ENCODE measurements around the gene GLB1L2. TPM values are rescaled to one million over a fixed set of nuclear protein-coding genes. Genes with fewer than 3 reads are reported as not detected.
A peak's percentile ranks its signal among the peaks of the same experiment; 100 is the strongest.

The GLB1L2 gene
- total and polyA plus RNA-seq, 3 experiments from 2014 or later, result 0.70 to 9.5 (median 8.6) TPM

DNA sequence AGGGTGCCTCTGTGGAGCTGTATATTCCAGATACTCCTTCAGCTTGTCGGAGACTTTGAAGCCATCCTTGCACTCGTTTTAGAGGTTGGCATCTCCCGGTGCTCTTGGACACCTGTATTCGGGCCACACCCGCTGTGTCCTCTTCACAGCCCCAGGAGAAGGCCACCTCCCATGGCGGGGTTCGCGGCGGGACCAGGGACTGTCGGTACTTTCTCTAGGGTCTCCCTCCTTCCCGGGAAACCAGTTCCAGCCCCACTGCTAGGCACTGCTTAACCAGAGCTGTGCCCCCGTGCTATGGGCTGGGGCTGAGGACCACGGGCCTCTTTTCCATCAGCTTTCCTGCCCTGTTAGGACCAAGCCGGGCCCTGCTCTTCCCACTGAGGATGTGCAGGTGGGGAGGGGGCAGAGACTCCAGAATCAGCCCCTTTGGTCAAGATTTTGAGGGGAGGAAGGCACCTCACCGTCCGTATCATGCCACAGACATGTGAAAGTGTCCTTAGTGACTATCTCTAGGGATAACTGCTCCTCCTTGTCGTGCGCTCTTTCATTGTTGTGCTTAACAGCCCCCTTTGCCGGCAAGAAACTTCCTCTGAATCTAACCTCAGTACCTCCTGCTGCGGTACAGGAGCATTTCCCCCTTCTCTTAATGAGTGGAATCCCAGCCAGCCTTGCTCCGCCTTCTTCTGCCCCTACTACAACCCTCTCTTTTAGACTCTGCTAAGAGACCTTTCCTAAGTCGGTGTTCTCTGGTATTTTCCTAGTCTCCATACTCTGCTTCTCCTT, 81.4 kb downstream of the GLB1L2 start:
- Histone ChIP-seq H3K9me3 (ENCODE audit: low read length) (no peaks in the 10 kb centered on the region), H3K4me1 (ENCODE audit: insufficient read depth, low read length) (peaks cover 15% of the 10 kb centered on the region), H3K4me3 (ENCODE audit: low read length) (no peak overlapping the region), H3K27ac (ENCODE audit: low read depth, low read length) (no peak overlapping the region), H3K27me3 (ENCODE audit: insufficient read depth, low read length, poor library complexity, severe bottlenecking) (peaks cover 20% of the 10 kb centered on the region), H3K36me3 (ENCODE audit: insufficient read depth, low read length) (no peaks in the 10 kb centered on the region)
- H3K4me1 Mint-ChIP-seq, result peaks cover 18 to 26% (median 23%) of the 10 kb centered on the region in 3 donors
- ChIA-PET POLR2A (no interaction called here), CTCF (no interaction called here)
- H3K4me3 Mint-ChIP-seq, result peak overlapping the region; percentile 55 to 82 (median 73)
- H3K27me3 Mint-ChIP-seq, result peaks cover 46 to 55% of the 10 kb centered on the region in 2 donors
- H3K27ac Mint-ChIP-seq, result peak overlapping the region in 5 of 8 donors; percentile 1 to 89 (median 23)
- no peak for DNase-seq
- H3K9me3 Mint-ChIP-seq, result no peaks in the 10 kb centered on the region
- no peaks in the 10 kb centered on the region for H3K36me3 Mint-ChIP-seq

GRCh38 chr11:134413826-134414731, 82.3 kb downstream of the GLB1L2 start:
- POLR2A ChIA-PET, result no interaction called here
- peaks cover 46 to 55% of the 10 kb centered on the region in 2 donors for H3K27me3 Mint-ChIP-seq
- H3K36me3 Mint-ChIP-seq, result no peaks in the 10 kb centered on the region
- DNase-seq, result no peak
- CTCF ChIA-PET, result no interaction called here
- no peak overlapping the region for H3K4me3 ChIP-seq (ENCODE audit: low read length)
- peak overlapping the region; percentile 51 to 78 (median 64) for H3K4me3 Mint-ChIP-seq
- H3K9me3 Mint-ChIP-seq, result no peaks in the 10 kb centered on the region
- H3K36me3 ChIP-seq (ENCODE audit: insufficient read depth, low read length), result no peaks in the 10 kb centered on the region
- H3K9me3 ChIP-seq (ENCODE audit: low read length), result no peaks in the 10 kb centered on the region
- H3K27ac ChIP-seq (ENCODE audit: low read depth, low read length), result no peak overlapping the region
- H3K4me1 Mint-ChIP-seq, result peaks cover 18 to 26% (median 23%) of the 10 kb centered on the region in 3 donors
- peaks cover 15% of the 10 kb centered on the region for H3K4me1 ChIP-seq (ENCODE audit: insufficient read depth, low read length)
- peak overlapping the region in 1 of 8 donors; percentile 20 for H3K27ac Mint-ChIP-seq
- peaks cover 20% of the 10 kb centered on the region for H3K27me3 ChIP-seq (ENCODE audit: insufficient read depth, low read length, poor library complexity, severe bottlenecking)

DNA sequence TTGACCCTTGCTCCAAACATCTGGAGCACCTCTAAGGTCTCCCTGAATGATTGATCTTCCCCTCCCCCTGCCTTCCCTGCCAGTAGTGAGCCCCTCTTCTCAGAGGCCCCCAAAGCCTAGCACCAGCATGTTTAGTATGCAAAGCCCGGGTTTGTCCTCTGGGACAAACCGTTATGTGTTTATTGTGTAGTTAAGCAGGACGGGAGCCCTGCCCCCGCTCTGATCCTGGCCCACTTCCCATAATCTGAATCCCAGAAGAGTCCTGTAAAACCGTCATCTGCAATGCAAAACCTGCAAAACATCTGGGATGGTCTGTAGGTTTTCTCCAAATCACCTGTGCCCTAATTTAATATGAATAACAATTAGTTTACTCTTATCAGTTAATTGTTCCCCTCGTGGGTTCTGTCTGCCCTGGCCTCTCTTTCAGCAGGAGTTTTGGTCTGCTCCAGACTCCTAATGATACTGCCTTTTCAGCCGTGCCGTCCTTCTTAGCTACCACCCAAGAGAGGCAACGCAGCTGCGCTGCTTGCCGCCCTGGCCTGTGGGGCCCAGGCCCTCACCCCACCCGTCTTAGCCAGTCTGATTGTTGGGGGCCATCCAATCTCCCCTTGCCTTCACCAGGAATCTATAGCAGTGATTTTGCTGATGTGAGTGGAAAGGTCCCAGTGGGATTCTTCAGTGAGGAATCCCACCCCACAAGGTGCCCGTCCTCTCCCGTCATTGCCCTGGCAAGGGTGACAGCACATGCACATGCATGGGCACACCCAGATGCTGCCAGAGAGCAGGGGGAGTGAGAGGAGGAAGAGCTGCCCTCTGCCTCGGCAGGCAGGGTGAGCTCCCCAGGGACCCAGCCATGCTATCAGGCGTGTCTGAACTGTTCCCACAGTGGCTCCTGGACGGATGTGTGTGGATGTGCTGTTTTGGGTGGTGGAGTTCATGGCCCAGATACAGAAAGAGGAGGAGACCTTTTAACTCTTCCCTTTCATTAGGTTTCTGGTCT, 83.3 kb downstream of the GLB1L2 start:
- H3K4me3 ChIP-seq (ENCODE audit: low read length), result no peak overlapping the region
- H3K36me3 ChIP-seq (ENCODE audit: insufficient read depth, low read length), result no peaks in the 10 kb centered on the region
- Mint-ChIP-seq H3K36me3 (no peaks in the 10 kb centered on the region), H3K4me1 (peaks cover 18 to 24% (median 20%) of the 10 kb centered on the region in 3 donors), H3K27ac (no peak overlapping the region), H3K27me3 (peaks cover 41 to 47% of the 10 kb centered on the region in 2 donors), H3K9me3 (no peaks in the 10 kb centered on the region), H3K4me3 (peak overlapping the region in 2 of 7 donors; percentile 1 to 61)
- POLR2A ChIA-PET, result no interaction called here
- no peak overlapping the region for H3K27ac ChIP-seq (ENCODE audit: low read depth, low read length)
- peaks cover 13% of the 10 kb centered on the region for H3K27me3 ChIP-seq (ENCODE audit: insufficient read depth, low read length, poor library complexity, severe bottlenecking)
- no peak for DNase-seq
- H3K4me1 ChIP-seq (ENCODE audit: insufficient read depth, low read length), result peaks cover 13% of the 10 kb centered on the region
- CTCF ChIA-PET, result no interaction called here
- H3K9me3 ChIP-seq (ENCODE audit: low read length), result no peaks in the 10 kb centered on the region

DNA sequence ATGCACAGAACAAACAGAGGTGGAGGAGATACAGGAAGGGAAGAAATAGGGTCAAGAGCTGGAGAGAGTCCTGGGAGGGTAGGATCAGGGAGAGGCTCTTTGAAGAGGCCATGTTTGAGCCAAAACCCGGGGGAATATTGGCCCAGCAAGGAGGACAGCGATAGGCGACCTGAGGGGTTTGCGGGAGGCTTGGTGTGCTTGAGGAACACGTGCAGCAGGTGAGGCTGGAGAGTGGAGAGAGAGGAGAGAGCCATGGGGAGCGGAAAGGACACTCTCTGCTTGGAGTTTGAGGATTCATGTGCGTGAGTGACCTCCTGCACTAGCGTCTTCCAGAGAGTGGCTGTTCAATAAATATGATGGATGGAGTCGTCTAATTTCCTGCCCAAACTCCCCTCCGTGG, 84.9 kb downstream of the GLB1L2 start:
- no peaks in the 10 kb centered on the region for H3K27me3 ChIP-seq (ENCODE audit: insufficient read depth, low read length, poor library complexity, severe bottlenecking)
- Mint-ChIP-seq H3K4me3 (no peak overlapping the region), H3K4me1 (peaks cover 8 to 11% (median 10%) of the 10 kb centered on the region in 3 donors), H3K27ac (peak overlapping the region in 1 of 8 donors; percentile 58), H3K9me3 (no peaks in the 10 kb centered on the region), H3K36me3 (no peaks in the 10 kb centered on the region), H3K27me3 (peaks cover 29 to 37% of the 10 kb centered on the region in 2 donors)
- no peaks in the 10 kb centered on the region for H3K36me3 ChIP-seq (ENCODE audit: insufficient read depth, low read length)
- DNase-seq, result no peak
- POLR2A ChIA-PET, result no interaction called here
- no peak overlapping the region for H3K27ac ChIP-seq (ENCODE audit: low read depth, low read length)
- CTCF ChIA-PET, result interaction anchor here (0.8 kb wide), 1 partner anchor 9 kb away, joined by 3 read pairs; no protein-coding TSS in a partner anchor
- no peaks in the 10 kb centered on the region for H3K9me3 ChIP-seq (ENCODE audit: low read length)
- H3K4me1 ChIP-seq (ENCODE audit: insufficient read depth, low read length), result no peaks in the 10 kb centered on the region
- no peak overlapping the region for H3K4me3 ChIP-seq (ENCODE audit: low read length)

DNA sequence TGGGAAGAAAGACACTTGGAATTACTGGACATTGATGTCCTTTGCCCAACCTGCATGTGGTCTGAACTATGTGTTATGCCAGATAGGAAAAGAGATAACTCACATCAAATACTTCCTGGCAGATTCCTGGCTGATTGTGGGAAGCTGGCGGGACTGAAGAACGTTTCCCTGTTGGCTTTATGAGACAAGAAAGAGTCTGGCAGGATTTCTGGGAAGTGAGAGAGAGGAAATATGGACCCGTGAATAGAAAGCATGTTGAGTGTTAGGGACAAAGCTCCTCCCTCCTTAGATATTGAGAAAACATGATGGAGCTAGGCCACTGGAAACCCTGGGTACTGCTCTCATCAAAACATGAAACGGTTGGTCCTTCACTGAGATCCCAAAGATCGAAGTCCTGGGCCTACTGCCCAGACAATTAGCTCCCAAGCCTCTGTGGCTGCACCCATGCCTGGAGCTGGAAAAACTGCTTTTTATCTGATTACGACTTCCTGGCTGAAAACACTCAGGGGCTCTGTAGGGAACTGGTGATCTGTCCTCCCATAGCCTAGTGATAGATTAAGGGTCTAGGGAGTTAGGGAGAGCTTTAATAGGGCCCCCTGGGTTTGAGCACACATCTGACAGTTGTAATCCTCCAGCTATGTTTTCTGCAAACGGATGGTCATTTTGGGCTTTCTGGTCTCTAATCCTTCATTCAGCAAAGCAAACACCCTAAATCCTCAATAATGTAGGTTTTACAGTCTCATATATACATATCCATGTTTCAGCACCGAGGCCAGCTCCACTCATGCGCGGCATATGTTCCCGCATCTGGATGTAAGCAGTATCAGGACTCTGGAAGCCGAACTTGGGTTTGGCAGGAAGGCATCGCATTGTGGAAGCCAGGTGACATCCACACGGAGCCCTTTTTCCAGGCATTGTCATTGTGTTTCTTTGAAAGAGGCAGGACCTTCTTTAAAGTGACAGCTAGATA, 86.4 kb downstream of the GLB1L2 start:
- peaks cover 27 to 40% of the 10 kb centered on the region in 2 donors for H3K27me3 Mint-ChIP-seq
- POLR2A ChIA-PET, result no interaction called here
- no peak overlapping the region for H3K27ac Mint-ChIP-seq
- H3K4me1 Mint-ChIP-seq, result peaks cover 6 to 8% (median 8%) of the 10 kb centered on the region in 3 donors
- H3K27ac ChIP-seq (ENCODE audit: low read depth, low read length), result no peak overlapping the region
- H3K4me3 Mint-ChIP-seq, result no peak overlapping the region
- CTCF ChIA-PET, result no interaction called here
- H3K36me3 ChIP-seq (ENCODE audit: insufficient read depth, low read length), result no peaks in the 10 kb centered on the region
- H3K4me3 ChIP-seq (ENCODE audit: low read length), result no peak overlapping the region
- DNase-seq, result no peak
- no peaks in the 10 kb centered on the region for H3K27me3 ChIP-seq (ENCODE audit: insufficient read depth, low read length, poor library complexity, severe bottlenecking)
- H3K9me3 Mint-ChIP-seq, result no peaks in the 10 kb centered on the region
- H3K4me1 ChIP-seq (ENCODE audit: insufficient read depth, low read length), result no peaks in the 10 kb centered on the region
- H3K36me3 Mint-ChIP-seq, result no peaks in the 10 kb centered on the region
- no peaks in the 10 kb centered on the region for H3K9me3 ChIP-seq (ENCODE audit: low read length)

GRCh38 chr11:134423106-134423505, 91.3 kb downstream of the GLB1L2 start:
- H3K4me3 Mint-ChIP-seq, result no peak overlapping the region
- Histone ChIP-seq H3K4me1 (ENCODE audit: insufficient read depth, low read length) (no peaks in the 10 kb centered on the region), H3K4me3 (ENCODE audit: low read length) (no peak overlapping the region), H3K27me3 (ENCODE audit: insufficient read depth, low read length, poor library complexity, severe bottlenecking) (no peaks in the 10 kb centered on the region), H3K9me3 (ENCODE audit: low read length) (no peaks in the 10 kb centered on the region), H3K27ac (ENCODE audit: low read depth, low read length) (no peak overlapping the region), H3K36me3 (ENCODE audit: insufficient read depth, low read length) (no peaks in the 10 kb centered on the region)
- CTCF ChIA-PET, result no interaction called here
- no peaks in the 10 kb centered on the region for H3K36me3 Mint-ChIP-seq
- H3K4me1 Mint-ChIP-seq, result no peaks in the 10 kb centered on the region
- no peaks in the 10 kb centered on the region for H3K9me3 Mint-ChIP-seq
- peak overlapping the region in 1 of 8 donors; percentile 72 for H3K27ac Mint-ChIP-seq
- POLR2A ChIA-PET, result no interaction called here
- DNase-seq, result no peak
- H3K27me3 Mint-ChIP-seq, result peaks cover 0 to 14% of the 10 kb centered on the region in 2 donors

DNA sequence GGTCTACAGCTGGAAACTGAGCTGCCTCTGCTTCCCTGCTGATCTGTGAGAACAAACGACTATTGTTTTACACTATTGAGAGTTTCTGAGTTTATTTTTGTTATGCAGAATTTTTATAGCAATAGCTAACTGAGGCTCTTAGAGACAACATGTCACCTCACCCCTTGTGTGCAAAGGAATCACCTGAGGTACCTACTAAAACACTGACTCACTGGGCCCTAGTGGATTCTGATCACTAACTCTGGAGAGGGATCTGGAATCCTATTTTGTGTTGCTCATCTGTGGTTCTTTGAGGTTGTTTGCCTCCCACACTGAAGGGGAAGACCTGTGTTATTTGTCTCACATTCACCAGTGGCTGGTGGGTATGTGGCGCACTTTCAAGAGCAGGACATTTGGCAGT, 93.6 kb downstream of the GLB1L2 start:
- Histone ChIP-seq H3K27me3 (ENCODE audit: insufficient read depth, low read length, poor library complexity, severe bottlenecking) (no peaks in the 10 kb centered on the region), H3K4me3 (ENCODE audit: low read length) (no peak overlapping the region), H3K4me1 (ENCODE audit: insufficient read depth, low read length) (no peaks in the 10 kb centered on the region), H3K27ac (ENCODE audit: low read depth, low read length) (no peak overlapping the region), H3K9me3 (ENCODE audit: low read length) (no peaks in the 10 kb centered on the region), H3K36me3 (ENCODE audit: insufficient read depth, low read length) (no peaks in the 10 kb centered on the region)
- DNase-seq, result no peak
- POLR2A ChIA-PET, result no interaction called here
- Mint-ChIP-seq H3K4me1 (no peaks in the 10 kb centered on the region), H3K4me3 (no peak overlapping the region), H3K9me3 (no peaks in the 10 kb centered on the region), H3K27me3 (peaks cover 4 to 25% of the 10 kb centered on the region in 2 donors), H3K36me3 (no peaks in the 10 kb centered on the region), H3K27ac (no peak overlapping the region)
- CTCF ChIA-PET, result interaction anchor here (1.0 kb wide), 1 partner anchor 9 kb away, joined by 3 read pairs; no protein-coding TSS in a partner anchor

All from CD8-positive, alpha-beta memory T cell (primary cell).